Sigmoid colon (tissue), 4 donors: ENCODE measurements around the gene TNS2.
"Not testable (repeated sequence)": the region's sequence is repeated elsewhere in the genome, so short reads cannot be mapped to it uniquely, and the experiment has no call there.

Experiments used
- EP300 ChIP-seq, 4 donors: sonication (generic); formaldehyde crosslinking; IDR thresholded peaks; one replicate each; pipeline ENCODE4 v1.6.1; 2017; ENCODE audit warnings: antibody characterized with exemption in 4 of 4
- POLR2A ChIP-seq, 2 donors: fragments of 450-650 bp; IDR thresholded peaks; one replicate each; pipeline ENCODE4 v1.6.1; 2016; ENCODE audit warnings: antibody characterized with exemption in 2 of 2, mild to moderate bottlenecking in 2 of 2, moderate library complexity in 2 of 2
- POLR2AphosphoS5 ChIP-seq, 4 donors: sonication (generic); formaldehyde crosslinking; IDR thresholded peaks; one replicate each; pipeline ENCODE4 v1.6.1; 2017; ENCODE audit warnings: antibody characterized with exemption in 4 of 4
- TF ChIP-seq, protein P1 (sequence below), 4 experiments: fragments of 450-650 bp in 3 of 4; fragments of 200-600 bp in 1 of 4; IDR thresholded peaks; one replicate each; pipeline ENCODE4 v1.5.1; 2016 to 2019; ENCODE audit warnings: antibody characterized with exemption in 4 of 4, mild to moderate bottlenecking in 3 of 4, moderate library complexity in 2 of 4

DNA sequence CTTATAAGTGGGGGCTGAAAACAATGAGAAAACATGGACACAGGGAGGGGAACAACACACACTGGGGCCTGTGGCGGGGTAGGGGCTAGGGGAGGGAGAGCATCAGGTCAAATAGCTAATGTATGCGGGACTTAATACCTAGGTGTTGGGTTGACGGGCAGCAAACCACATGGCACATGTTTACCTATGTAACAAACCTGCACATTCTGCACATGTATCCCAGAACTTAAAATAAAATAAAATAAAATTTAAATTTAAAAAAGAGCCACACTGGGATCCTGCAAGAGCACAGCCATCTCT lies 45.7 kb downstream of the TNS2 start:
- TF ChIP-seq, protein P1, sequence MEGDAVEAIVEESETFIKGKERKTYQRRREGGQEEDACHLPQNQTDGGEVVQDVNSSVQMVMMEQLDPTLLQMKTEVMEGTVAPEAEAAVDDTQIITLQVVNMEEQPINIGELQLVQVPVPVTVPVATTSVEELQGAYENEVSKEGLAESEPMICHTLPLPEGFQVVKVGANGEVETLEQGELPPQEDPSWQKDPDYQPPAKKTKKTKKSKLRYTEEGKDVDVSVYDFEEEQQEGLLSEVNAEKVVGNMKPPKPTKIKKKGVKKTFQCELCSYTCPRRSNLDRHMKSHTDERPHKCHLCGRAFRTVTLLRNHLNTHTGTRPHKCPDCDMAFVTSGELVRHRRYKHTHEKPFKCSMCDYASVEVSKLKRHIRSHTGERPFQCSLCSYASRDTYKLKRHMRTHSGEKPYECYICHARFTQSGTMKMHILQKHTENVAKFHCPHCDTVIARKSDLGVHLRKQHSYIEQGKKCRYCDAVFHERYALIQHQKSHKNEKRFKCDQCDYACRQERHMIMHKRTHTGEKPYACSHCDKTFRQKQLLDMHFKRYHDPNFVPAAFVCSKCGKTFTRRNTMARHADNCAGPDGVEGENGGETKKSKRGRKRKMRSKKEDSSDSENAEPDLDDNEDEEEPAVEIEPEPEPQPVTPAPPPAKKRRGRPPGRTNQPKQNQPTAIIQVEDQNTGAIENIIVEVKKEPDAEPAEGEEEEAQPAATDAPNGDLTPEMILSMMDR (IDR thresholded peaks at IDR 0.05): not testable (repeated sequence)
- TF ChIP-seq POLR2A, EP300, POLR2AphosphoS5 (IDR thresholded peaks at IDR 0.05): not testable (repeated sequence)
